ENCODE data around the gene SLC17A3. TPM values are rescaled to one million over a fixed set of nuclear protein-coding genes. Genes with fewer than 3 reads are reported as not detected.

SLC17A3 gene
- total RNA-seq, 2 experiments from 2014 or later: 0.06 TPM; not detected in 1

DNA sequence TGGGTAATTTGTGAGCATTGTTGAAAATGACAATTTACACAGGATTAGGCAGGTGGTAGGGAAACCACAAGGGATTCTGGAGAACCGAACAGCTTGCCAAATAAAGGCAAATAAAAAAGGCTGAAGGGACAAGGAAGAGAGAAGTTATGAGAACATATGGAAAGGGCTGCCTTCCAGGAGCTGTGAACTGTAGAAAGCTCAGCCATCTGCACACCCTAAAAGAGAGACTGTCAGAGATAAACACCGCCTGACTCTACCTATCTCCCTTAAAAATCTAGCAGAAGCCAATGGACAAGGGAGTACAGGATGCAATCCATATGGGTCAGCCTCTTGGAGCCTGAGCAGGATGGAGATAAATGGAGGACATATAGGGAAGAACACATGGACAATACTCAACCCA, 29.5 kb downstream of the SLC17A3 start:
- Histone ChIP-seq H3K9me3 (ENCODE audit: low read length) (no peaks in the 10 kb centered on the region), H3K4me1 (ENCODE audit: insufficient read depth, low read length, poor library complexity, severe bottlenecking) (no peaks in the 10 kb centered on the region), H3K4me2 (ENCODE audit: low read length) (no peak overlapping the region), H3K27ac (ENCODE audit: low read depth, low read length, poor library complexity, severe bottlenecking) (no peak overlapping the region), H3K4me3 (ENCODE audit: low read depth, low read length, poor library complexity, severe bottlenecking) (no peak overlapping the region), H3K79me2 (ENCODE audit: insufficient read depth, low read depth, low read length) (no peaks in the 10 kb centered on the region), H2AFZ (ENCODE audit: low read length) (no peak overlapping the region), H4K20me1 (ENCODE audit: insufficient read depth, low read length) (no peaks in the 10 kb centered on the region), H3K36me3 (ENCODE audit: insufficient read depth, low read length) (no peaks in the 10 kb centered on the region), H3K9me2 (ENCODE audit: insufficient read depth, low read length) (no peaks in the 10 kb centered on the region)
- POLR2A ChIA-PET: interaction anchor here (0.5 kb wide), 1 partner anchor 1582 kb away, joined by 4 read pairs; no protein-coding TSS in a partner anchor
- no TSS peak for BruUV-seq (replicated peaks)
- DNase-seq (ENCODE audit: low spot score): no peak
- CTCF ChIA-PET (ENCODE audit: unreplicated experiment): no interaction called here
- intact Hi-C loops (cut with micrococcal nuclease; ENCODE audit: unreplicated experiment): no loop called here
- TF ChIP-seq, protein P1, sequence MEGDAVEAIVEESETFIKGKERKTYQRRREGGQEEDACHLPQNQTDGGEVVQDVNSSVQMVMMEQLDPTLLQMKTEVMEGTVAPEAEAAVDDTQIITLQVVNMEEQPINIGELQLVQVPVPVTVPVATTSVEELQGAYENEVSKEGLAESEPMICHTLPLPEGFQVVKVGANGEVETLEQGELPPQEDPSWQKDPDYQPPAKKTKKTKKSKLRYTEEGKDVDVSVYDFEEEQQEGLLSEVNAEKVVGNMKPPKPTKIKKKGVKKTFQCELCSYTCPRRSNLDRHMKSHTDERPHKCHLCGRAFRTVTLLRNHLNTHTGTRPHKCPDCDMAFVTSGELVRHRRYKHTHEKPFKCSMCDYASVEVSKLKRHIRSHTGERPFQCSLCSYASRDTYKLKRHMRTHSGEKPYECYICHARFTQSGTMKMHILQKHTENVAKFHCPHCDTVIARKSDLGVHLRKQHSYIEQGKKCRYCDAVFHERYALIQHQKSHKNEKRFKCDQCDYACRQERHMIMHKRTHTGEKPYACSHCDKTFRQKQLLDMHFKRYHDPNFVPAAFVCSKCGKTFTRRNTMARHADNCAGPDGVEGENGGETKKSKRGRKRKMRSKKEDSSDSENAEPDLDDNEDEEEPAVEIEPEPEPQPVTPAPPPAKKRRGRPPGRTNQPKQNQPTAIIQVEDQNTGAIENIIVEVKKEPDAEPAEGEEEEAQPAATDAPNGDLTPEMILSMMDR (conservative IDR thresholded peaks at IDR 0.05; ENCODE audit: low read length): no peak
- no peak for TF ChIP-seq EZH2phosphoT487 (IDR thresholded peaks at IDR 0.05; ENCODE audit: borderline replicate concordance, low read depth, low read length)

DNA sequence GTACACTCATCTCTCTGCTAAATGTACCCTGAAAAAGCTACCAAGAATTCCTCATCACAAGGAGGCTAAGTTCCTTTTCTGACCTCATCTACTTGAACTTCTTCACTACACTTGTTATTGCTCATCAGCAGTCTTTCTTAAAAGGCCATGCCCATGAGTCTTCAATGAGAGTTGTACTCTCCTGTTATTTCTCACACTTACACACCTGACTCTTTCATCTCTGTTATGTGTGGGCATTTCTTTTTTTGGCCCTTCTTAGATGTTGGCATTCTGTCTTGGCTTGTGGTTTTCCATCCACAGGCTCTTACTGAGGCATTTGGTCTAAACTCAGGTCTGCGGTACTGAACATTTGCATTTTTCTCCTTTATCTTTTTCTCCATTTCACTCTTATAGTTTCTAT, 31.5 kb downstream of the SLC17A3 start:
- no peak for DNase-seq (ENCODE audit: low spot score)
- Histone ChIP-seq H3K4me2 (ENCODE audit: low read length) (no peak overlapping the region), H3K27ac (ENCODE audit: low read depth, low read length, poor library complexity, severe bottlenecking) (no peak overlapping the region), H3K9me2 (ENCODE audit: insufficient read depth, low read length) (no peaks in the 10 kb centered on the region), H3K79me2 (ENCODE audit: insufficient read depth, low read depth, low read length) (no peaks in the 10 kb centered on the region), H3K9me3 (ENCODE audit: low read length) (no peaks in the 10 kb centered on the region), H3K36me3 (ENCODE audit: insufficient read depth, low read length) (no peaks in the 10 kb centered on the region), H4K20me1 (ENCODE audit: insufficient read depth, low read length) (no peaks in the 10 kb centered on the region), H3K4me1 (ENCODE audit: insufficient read depth, low read length, poor library complexity, severe bottlenecking) (no peaks in the 10 kb centered on the region), H3K4me3 (ENCODE audit: low read depth, low read length, poor library complexity, severe bottlenecking) (no peak overlapping the region), H2AFZ (ENCODE audit: low read length) (no peak overlapping the region)
- intact Hi-C loops (cut with micrococcal nuclease; ENCODE audit: unreplicated experiment): no loop called here
- ChIA-PET POLR2A (no interaction called here), CTCF (ENCODE audit: unreplicated experiment) (no interaction called here)
- BruUV-seq (replicated peaks): no TSS peak
- TF ChIP-seq, protein P1 (conservative IDR thresholded peaks at IDR 0.05; ENCODE audit: low read length): no peak
- TF ChIP-seq EZH2phosphoT487 (IDR thresholded peaks at IDR 0.05; ENCODE audit: borderline replicate concordance, low read depth, low read length): no peak

DNA sequence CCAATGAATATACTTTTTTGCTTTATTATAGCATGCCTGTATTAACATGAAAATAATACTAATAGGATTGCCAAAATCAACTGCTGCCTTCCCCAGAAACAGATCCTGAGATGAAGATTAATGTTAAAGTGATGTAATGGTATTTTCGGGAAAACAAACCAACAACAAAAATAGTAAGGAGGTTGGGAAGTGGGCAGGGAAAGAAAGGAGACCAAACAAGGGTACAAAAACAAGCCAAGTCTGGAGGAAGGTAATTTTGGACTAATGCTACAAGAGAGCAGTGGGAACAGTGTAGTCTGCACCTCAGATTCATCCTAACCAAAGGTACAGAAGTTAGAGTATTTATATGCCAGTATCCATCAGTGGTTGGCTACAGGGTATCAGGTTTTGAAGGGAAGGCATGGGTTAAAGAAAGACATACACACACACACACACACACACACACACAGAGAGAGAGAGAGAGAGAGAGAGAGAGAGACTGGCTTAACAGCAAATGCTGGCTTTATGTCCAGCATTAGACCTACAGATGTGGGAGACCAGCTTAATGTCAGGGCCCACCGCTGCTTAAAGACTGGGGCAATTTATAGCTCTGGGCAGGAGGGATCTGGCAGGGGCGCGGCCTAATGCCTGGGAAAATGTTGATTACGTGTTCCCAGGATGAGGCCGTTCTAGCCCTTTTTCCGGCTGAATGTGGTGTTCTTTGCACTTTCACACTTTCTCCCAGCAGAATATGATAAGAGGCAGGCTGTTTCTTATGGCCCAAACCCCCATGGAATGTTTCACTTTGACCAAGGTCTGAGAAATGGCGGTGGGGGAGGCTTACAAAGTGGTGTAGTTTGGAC, 38.4 kb downstream of the SLC17A3 start:
- Histone ChIP-seq H3K9me3 (ENCODE audit: low read length) (no peaks in the 10 kb centered on the region), H3K27ac (ENCODE audit: low read depth, low read length, poor library complexity, severe bottlenecking) (no peak overlapping the region), H3K4me2 (ENCODE audit: low read length) (no peak overlapping the region), H3K36me3 (ENCODE audit: insufficient read depth, low read length) (no peaks in the 10 kb centered on the region), H2AFZ (ENCODE audit: low read length) (no peak overlapping the region), H3K4me3 (ENCODE audit: low read depth, low read length, poor library complexity, severe bottlenecking) (no peak overlapping the region), H3K79me2 (ENCODE audit: insufficient read depth, low read depth, low read length) (no peaks in the 10 kb centered on the region), H3K9me2 (ENCODE audit: insufficient read depth, low read length) (no peaks in the 10 kb centered on the region), H3K4me1 (ENCODE audit: insufficient read depth, low read length, poor library complexity, severe bottlenecking) (no peaks in the 10 kb centered on the region), H4K20me1 (ENCODE audit: insufficient read depth, low read length) (no peaks in the 10 kb centered on the region)
- no TSS peak for BruUV-seq (replicated peaks)
- no peak for TF ChIP-seq EZH2phosphoT487 (IDR thresholded peaks at IDR 0.05; ENCODE audit: borderline replicate concordance, low read depth, low read length)
- TF ChIP-seq, protein P1 (conservative IDR thresholded peaks at IDR 0.05; ENCODE audit: low read length): no peak
- no peak for DNase-seq (ENCODE audit: low spot score)
- ChIA-PET CTCF (ENCODE audit: unreplicated experiment) (no interaction called here), POLR2A (no interaction called here)
- intact Hi-C loops (cut with micrococcal nuclease; ENCODE audit: unreplicated experiment): no loop called here

All from OCI-LY7 (cell line).